ENCODE data around the gene TNFSF18. TPM values are rescaled to one million over a fixed set of nuclear protein-coding genes. Genes with fewer than 3 reads are reported as not detected.

The TNFSF18 gene
- total and polyA plus RNA-seq, 2 of the 4 experiments (the other 2 are of a cell fraction): 0.12 to 0.18 TPM

DNA sequence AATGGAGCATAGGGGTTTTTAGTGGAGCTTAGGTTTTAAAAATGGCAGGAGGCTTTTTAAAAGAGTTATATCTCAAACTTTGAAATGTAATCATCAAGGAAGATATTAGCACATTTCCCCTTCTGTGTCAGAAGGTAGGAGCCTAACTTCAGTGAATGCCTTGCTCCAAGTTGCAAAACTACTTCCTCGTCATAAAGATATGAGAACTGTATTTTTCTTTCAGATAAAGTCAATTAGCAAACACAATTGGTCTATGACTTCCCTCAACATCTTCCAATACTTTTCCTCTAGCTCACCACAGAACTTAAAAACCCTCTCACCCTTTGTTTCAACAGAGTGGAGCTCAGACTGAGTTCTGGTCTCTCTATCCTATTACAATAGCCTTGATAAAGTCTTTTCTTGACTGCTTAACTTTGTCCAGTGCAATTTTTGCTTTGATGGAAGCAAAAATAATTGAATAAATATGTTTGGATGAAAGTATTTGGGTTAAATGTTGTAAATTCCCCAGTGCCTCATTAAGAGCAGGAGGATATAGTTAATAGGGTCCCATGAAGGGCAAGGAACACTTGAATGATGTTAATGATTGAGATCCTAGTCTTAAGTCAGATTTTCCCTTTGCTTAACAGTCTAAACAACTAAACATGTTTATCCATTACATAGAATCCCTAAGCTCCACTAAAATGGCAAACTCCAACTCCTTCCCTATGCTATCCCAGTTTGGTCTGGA lies 58.9 kb downstream of the TNFSF18 start:
- no peak for ATAC-seq (ENCODE audit: low read depth)
- TF ChIP-seq RAD21 (IDR thresholded peaks at IDR 0.05; ENCODE audit: low read length) (no peak), BHLHE40 (IDR thresholded peaks at IDR 0.05; ENCODE audit: low read depth, low read length) (no peak), MAFK (IDR thresholded peaks at IDR 0.05; ENCODE audit: low read depth, low read length) (no peak), CEBPB (IDR thresholded peaks at IDR 0.05; ENCODE audit: low read depth, low read length) (no peak), RFX5 (IDR thresholded peaks at IDR 0.05; ENCODE audit: low read depth, low read length) (no peak), NFE2L2 (IDR thresholded peaks at IDR 0.05; ENCODE audit: low read depth, low read length) (no peak), POLR2A (IDR thresholded peaks at IDR 0.05; ENCODE audit: low read depth, low read length) (no peak), MXI1 (IDR thresholded peaks at IDR 0.05; ENCODE audit: borderline replicate concordance, low read depth, low read length) (no peak), FOS (IDR thresholded peaks at IDR 0.05; ENCODE audit: low read depth, low read length) (no peak), CHD1 (IDR thresholded peaks at IDR 0.05; ENCODE audit: low read depth, low read length) (no peak), MAZ (IDR thresholded peaks at IDR 0.05; ENCODE audit: borderline replicate concordance, low read depth, low read length) (no peak), SMC3 (IDR thresholded peaks at IDR 0.05; ENCODE audit: low read depth, low read length) (no peak)
- TF ChIP-seq, protein P1, sequence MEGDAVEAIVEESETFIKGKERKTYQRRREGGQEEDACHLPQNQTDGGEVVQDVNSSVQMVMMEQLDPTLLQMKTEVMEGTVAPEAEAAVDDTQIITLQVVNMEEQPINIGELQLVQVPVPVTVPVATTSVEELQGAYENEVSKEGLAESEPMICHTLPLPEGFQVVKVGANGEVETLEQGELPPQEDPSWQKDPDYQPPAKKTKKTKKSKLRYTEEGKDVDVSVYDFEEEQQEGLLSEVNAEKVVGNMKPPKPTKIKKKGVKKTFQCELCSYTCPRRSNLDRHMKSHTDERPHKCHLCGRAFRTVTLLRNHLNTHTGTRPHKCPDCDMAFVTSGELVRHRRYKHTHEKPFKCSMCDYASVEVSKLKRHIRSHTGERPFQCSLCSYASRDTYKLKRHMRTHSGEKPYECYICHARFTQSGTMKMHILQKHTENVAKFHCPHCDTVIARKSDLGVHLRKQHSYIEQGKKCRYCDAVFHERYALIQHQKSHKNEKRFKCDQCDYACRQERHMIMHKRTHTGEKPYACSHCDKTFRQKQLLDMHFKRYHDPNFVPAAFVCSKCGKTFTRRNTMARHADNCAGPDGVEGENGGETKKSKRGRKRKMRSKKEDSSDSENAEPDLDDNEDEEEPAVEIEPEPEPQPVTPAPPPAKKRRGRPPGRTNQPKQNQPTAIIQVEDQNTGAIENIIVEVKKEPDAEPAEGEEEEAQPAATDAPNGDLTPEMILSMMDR (conservative IDR thresholded peaks at IDR 0.05; ENCODE audit: low read depth, low read length): no peak
- TF ChIP-seq, protein P2, sequence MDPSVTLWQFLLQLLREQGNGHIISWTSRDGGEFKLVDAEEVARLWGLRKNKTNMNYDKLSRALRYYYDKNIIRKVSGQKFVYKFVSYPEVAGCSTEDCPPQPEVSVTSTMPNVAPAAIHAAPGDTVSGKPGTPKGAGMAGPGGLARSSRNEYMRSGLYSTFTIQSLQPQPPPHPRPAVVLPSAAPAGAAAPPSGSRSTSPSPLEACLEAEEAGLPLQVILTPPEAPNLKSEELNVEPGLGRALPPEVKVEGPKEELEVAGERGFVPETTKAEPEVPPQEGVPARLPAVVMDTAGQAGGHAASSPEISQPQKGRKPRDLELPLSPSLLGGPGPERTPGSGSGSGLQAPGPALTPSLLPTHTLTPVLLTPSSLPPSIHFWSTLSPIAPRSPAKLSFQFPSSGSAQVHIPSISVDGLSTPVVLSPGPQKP (IDR thresholded peaks at IDR 0.05; ENCODE audit: borderline replicate concordance, low read depth, low read length): no peak
- TF ChIP-seq, protein P3, sequence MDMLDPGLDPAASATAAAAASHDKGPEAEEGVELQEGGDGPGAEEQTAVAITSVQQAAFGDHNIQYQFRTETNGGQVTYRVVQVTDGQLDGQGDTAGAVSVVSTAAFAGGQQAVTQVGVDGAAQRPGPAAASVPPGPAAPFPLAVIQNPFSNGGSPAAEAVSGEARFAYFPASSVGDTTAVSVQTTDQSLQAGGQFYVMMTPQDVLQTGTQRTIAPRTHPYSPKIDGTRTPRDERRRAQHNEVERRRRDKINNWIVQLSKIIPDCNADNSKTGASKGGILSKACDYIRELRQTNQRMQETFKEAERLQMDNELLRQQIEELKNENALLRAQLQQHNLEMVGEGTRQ (IDR thresholded peaks at IDR 0.05; ENCODE audit: low read depth, low read length): no peak

More for the DNA sequence above, 58.9 kb downstream of the TNFSF18 start:
- WGBS, 2 experiments (ENCODE audit: extremely low coverage in 2 of 2, insufficient read length in 1 of 2): 100% methylated on average over 1 of the region's 1 CpG; no CpG with 5 or more reads in 1 of the 2 experiments
- H4K8ac ChIP-seq (ENCODE audit: low read depth in 2 of 2, low read length in 2 of 2): peak overlapping the region; percentile 16 to 82; a peak in 3 of 4 replicates
- peak overlapping the region; percentile 90; the same call in 1 of the 2 replicates for H3K18ac ChIP-seq (ENCODE audit: low read depth, low read length)
- peaks cover 4% of the 10 kb centered on the region; the same call in 1 of the 2 replicates for H3K9me3 ChIP-seq (ENCODE audit: control insufficient read depth, insufficient read depth, low read length)
- peak overlapping the region; percentile 29; the same call in 1 of the 2 replicates for H3K23ac ChIP-seq (ENCODE audit: low read depth, low read length)
- dilution Hi-C loops (cut with HindIII; ENCODE audit: low sequenced_read_pairs, unreplicated experiment): no loop called here
- H4K5ac ChIP-seq (ENCODE audit: low read depth, low read length): peak overlapping the region; percentile 76; the same call in 1 of the 2 replicates
- H2AK9ac ChIP-seq (replicated peaks; ENCODE audit: low read depth, low read length, poor library complexity): no peak overlapping the region
- H3K27ac ChIP-seq (ENCODE audit: insufficient read depth, low read length): no peak overlapping the region
- H2BK5ac ChIP-seq (ENCODE audit: low read depth, low read length, poor library complexity, severe bottlenecking): peak overlapping the region; percentile 89
- in situ Hi-C loops (cut with MboI; ENCODE audit: low sequenced_read_pairs): no loop called here
- peak overlapping the region; percentile 95 for H2BK20ac ChIP-seq (ENCODE audit: low read depth, low read length)
- peaks cover 7% of the 10 kb centered on the region; the same call in 1 of the 2 replicates for H3K4me1 ChIP-seq (ENCODE audit: control insufficient read depth, insufficient read depth, low read length)
- H2BK15ac ChIP-seq (ENCODE audit: low read depth, low read length): peak overlapping the region; percentile 79; the same call in 2 of the 3 replicates
- H3K56ac ChIP-seq (ENCODE audit: extremely low read depth, insufficient read depth, low read length): no peak overlapping the region; the same call in 1 of the 2 replicates
- no peak overlapping the region for H2AFZ ChIP-seq (replicated peaks; ENCODE audit: low read length, poor library complexity)
- no peak overlapping the region for H3K4me2 ChIP-seq (ENCODE audit: low read depth, low read length)
- no peak for DNase-seq
- H3K9me1 ChIP-seq (ENCODE audit: insufficient read depth, low read length): peaks cover 4% of the 10 kb centered on the region; the same call in 1 of the 2 replicates
- ChIA-PET CTCF (interaction anchor here (0.7 to 0.9 kb wide), 2 partner anchors 18 to 21 kb away, joined by 4 read pairs; no protein-coding TSS in a partner anchor), POLR2A (ENCODE audit: unreplicated experiment) (no interaction called here)
- no peaks in the 10 kb centered on the region for H4K20me1 ChIP-seq (ENCODE audit: insufficient read depth, low read length)
- H3K79me1 ChIP-seq (ENCODE audit: low read depth in 1 of 2, low read length in 2 of 2): peaks cover 0 to 3% of the 10 kb centered on the region in 2 experiments; a peak in 1 of 4 replicates
- no peaks in the 10 kb centered on the region for H3K36me3 ChIP-seq (ENCODE audit: control insufficient read depth, insufficient read depth, low read length)
- H2BK120ac ChIP-seq (ENCODE audit: low read depth, low read length): peak overlapping the region; percentile 98
- H3K4ac ChIP-seq (ENCODE audit: low read depth, low read length): peak overlapping the region; percentile 92
- BruUV-seq (replicated peaks): no TSS peak
- no peak overlapping the region for H2AK5ac ChIP-seq (ENCODE audit: low read depth, low read length)
- no peak overlapping the region for H3K4me3 ChIP-seq (ENCODE audit: insufficient read depth, low read depth, low read length)
- no peak overlapping the region for H3K9ac ChIP-seq (ENCODE audit: low read depth, low read length)
- peak overlapping the region; percentile 68 for H3K14ac ChIP-seq (replicated peaks; ENCODE audit: low read depth, low read length)
- intact Hi-C loops (cut with micrococcal nuclease): no loop called here
- H3K27me3 ChIP-seq (ENCODE audit: control insufficient read depth, insufficient read depth, low read length): no peaks in the 10 kb centered on the region
- peak overlapping the region; percentile 70 for H4K91ac ChIP-seq (ENCODE audit: insufficient read depth, low read depth, low read length)
